ENCODE results near the gene C1QTNF12. TPM values are rescaled to one million over a fixed set of nuclear protein-coding genes. Genes with fewer than 3 reads are reported as not detected.
"Not testable (repeated sequence)": the region's sequence is repeated elsewhere in the genome, so short reads cannot be mapped to it uniquely, and the experiment has no call there.

The C1QTNF12 gene
- total RNA-seq, 1 donor from 2014 or later: not detected

- intact Hi-C loops (cut with DNase I): no loop called here
- no peaks in the 10 kb centered on the region for H3K27me3 ChIP-seq
- DNase-seq (ENCODE audit: low spot score in 2 of 2): no peak
- H3K36me3 ChIP-seq: peaks cover 26 to 31% of the 10 kb centered on the region in 2 donors
- peaks cover 0 to 3% of the 10 kb centered on the region in 2 donors for H3K4me1 ChIP-seq
- H3K27ac ChIP-seq: no peak overlapping the region
- TF ChIP-seq CTCF (IDR thresholded peaks at IDR 0.05): no peak
- H3K4me3 ChIP-seq: no peak overlapping the region
- H3K9me3 ChIP-seq: no peaks in the 10 kb centered on the region
Observed at GRCh38 chr1:1250786-1251284, 4.3 kb upstream of the C1QTNF12 start.

- H3K27me3 ChIP-seq; H3K4me1 ChIP-seq; intact Hi-C loops (cut with DNase I); H3K4me3 ChIP-seq; H3K36me3 ChIP-seq; H3K27ac ChIP-seq; DNase-seq (ENCODE audit: low spot score in 2 of 2); H3K9me3 ChIP-seq: not testable (repeated sequence)
Observed at GRCh38 chr1:1248009-1248913, 1.7 kb upstream of the C1QTNF12 start.

- DNase-seq (ENCODE audit: low spot score in 2 of 2): no peak
- H3K4me3 ChIP-seq: no peak overlapping the region
- H3K4me1 ChIP-seq: peaks cover 0 to 3% of the 10 kb centered on the region in 2 donors
- H3K27me3 ChIP-seq: no peaks in the 10 kb centered on the region
- no peak overlapping the region for H3K27ac ChIP-seq
- H3K36me3 ChIP-seq: peaks cover under 1 to 4% of the 10 kb centered on the region in 2 donors
- H3K9me3 ChIP-seq: no peaks in the 10 kb centered on the region
- intact Hi-C loops (cut with DNase I): no loop called here
- TF ChIP-seq CTCF (IDR thresholded peaks at IDR 0.05): no peak
Observed at GRCh38 chr1:1247341-1247913, 905 bp upstream of the C1QTNF12 start.

GRCh38 chr1:1245817-1246576 lies 525 bp downstream of the C1QTNF12 start:
- no peak for DNase-seq (ENCODE audit: low spot score in 2 of 2)
- H3K9me3 ChIP-seq: no peaks in the 10 kb centered on the region
- peaks cover 0 to 3% of the 10 kb centered on the region in 2 donors for H3K4me1 ChIP-seq
- H3K36me3 ChIP-seq: no peaks in the 10 kb centered on the region
- TF ChIP-seq CTCF (IDR thresholded peaks at IDR 0.05): no peak
- H3K4me3 ChIP-seq: no peak overlapping the region
- no peaks in the 10 kb centered on the region for H3K27me3 ChIP-seq
- intact Hi-C loops (cut with DNase I): no loop called here
- no peak overlapping the region for H3K27ac ChIP-seq

GRCh38 chr1:1245178-1245816 lies 1.2 kb downstream of the C1QTNF12 start:
- TF ChIP-seq CTCF (IDR thresholded peaks at IDR 0.05): no peak
- Histone ChIP-seq H3K9me3 (no peaks in the 10 kb centered on the region), H3K36me3 (no peaks in the 10 kb centered on the region), H3K27ac (no peak overlapping the region), H3K4me3 (no peak overlapping the region), H3K27me3 (no peaks in the 10 kb centered on the region), H3K4me1 (peaks cover 0 to 3% of the 10 kb centered on the region in 2 donors)
- no peak for DNase-seq (ENCODE audit: low spot score in 2 of 2)
- intact Hi-C loops (cut with DNase I): no loop called here

All from ascending aorta (tissue), 2 donors.